ENCODE data around the gene ANKRD12. TPM values are rescaled to one million over a fixed set of nuclear protein-coding genes. Genes with fewer than 3 reads are reported as not detected.

Gene ANKRD12
- total and polyA plus RNA-seq, 4 donors: 10.2 to 108 (median 50.0) TPM

- Histone ChIP-seq H3K4me1 (ENCODE audit: control insufficient read depth in 5 of 5, insufficient read depth in 5 of 5, low read length in 5 of 5) (peaks cover 0 to 6% (median 0%) of the 10 kb centered on the region in 5 donors), H3K36me3 (ENCODE audit: control insufficient read depth in 4 of 4, insufficient read depth in 4 of 4, low read length in 4 of 4) (peaks cover 3 to 13% (median 8%) of the 10 kb centered on the region in 4 donors), H3K27me3 (ENCODE audit: control insufficient read depth in 3 of 3, insufficient read depth in 3 of 3, low read length in 2 of 3) (no peaks in the 10 kb centered on the region), H3K4me3 (no peak overlapping the region), H3K9ac (ENCODE audit: insufficient read depth in 1 of 2, low read length in 2 of 2) (no peak overlapping the region), H3K27ac (ENCODE audit: low read depth in 1 of 2, low read length in 1 of 2) (no peak overlapping the region), H3K9me3 (ENCODE audit: control insufficient read depth in 4 of 4, insufficient read depth in 3 of 4, low read length in 3 of 4) (no peaks in the 10 kb centered on the region)
- ATAC-seq (ENCODE audit: insufficient read depth, low FRiP score): no peak
- 85 to 94% methylated on average over 2 of the region's 2 CpGs for WGBS, 2 donors
- DNase-seq: no peak
- no peak for TF ChIP-seq CTCF (IDR thresholded peaks at IDR 0.05; ENCODE audit: control extremely low read depth, extremely low read depth)
Observed at GRCh38 chr18:9191658-9192256, 55.2 kb downstream of the ANKRD12 start.

- Histone ChIP-seq H3K4me3 (no peak overlapping the region), H3K4me1 (ENCODE audit: control insufficient read depth in 5 of 5, insufficient read depth in 5 of 5, low read length in 5 of 5) (peaks cover 0 to 6% (median 0%) of the 10 kb centered on the region in 5 donors), H3K9ac (ENCODE audit: insufficient read depth in 1 of 2, low read length in 2 of 2) (no peak overlapping the region), H3K9me3 (ENCODE audit: control insufficient read depth in 4 of 4, insufficient read depth in 3 of 4, low read length in 3 of 4) (no peaks in the 10 kb centered on the region), H3K27me3 (ENCODE audit: control insufficient read depth in 3 of 3, insufficient read depth in 3 of 3, low read length in 2 of 3) (no peaks in the 10 kb centered on the region), H3K36me3 (ENCODE audit: control insufficient read depth in 4 of 4, insufficient read depth in 4 of 4, low read length in 4 of 4) (peaks cover 3 to 13% (median 7%) of the 10 kb centered on the region in 4 donors), H3K27ac (ENCODE audit: low read depth in 1 of 2, low read length in 1 of 2) (no peak overlapping the region)
- 96 to 100% methylated on average over 2 of the region's 2 CpGs for WGBS, 2 donors
- DNase-seq: no peak
- no peak for ATAC-seq (ENCODE audit: insufficient read depth, low FRiP score)
- TF ChIP-seq CTCF (IDR thresholded peaks at IDR 0.05; ENCODE audit: control extremely low read depth, extremely low read depth): no peak
Observed at GRCh38 chr18:9193031-9193430, 56.5 kb downstream of the ANKRD12 start.

- no peak overlapping the region for H3K4me3 ChIP-seq
- H3K9me3 ChIP-seq (ENCODE audit: control insufficient read depth in 4 of 4, insufficient read depth in 3 of 4, low read length in 3 of 4): no peaks in the 10 kb centered on the region
- DNase-seq: no peak
- no peak overlapping the region for H3K27ac ChIP-seq (ENCODE audit: low read depth in 1 of 2, low read length in 1 of 2)
- H3K36me3 ChIP-seq (ENCODE audit: control insufficient read depth in 4 of 4, insufficient read depth in 4 of 4, low read length in 4 of 4): peaks cover 0 to 5% (median 2%) of the 10 kb centered on the region in 4 donors
- peaks cover 0 to 7% (median 5%) of the 10 kb centered on the region in 5 donors for H3K4me1 ChIP-seq (ENCODE audit: control insufficient read depth in 5 of 5, insufficient read depth in 5 of 5, low read length in 5 of 5)
- H3K27me3 ChIP-seq (ENCODE audit: control insufficient read depth in 3 of 3, insufficient read depth in 3 of 3, low read length in 2 of 3): no peaks in the 10 kb centered on the region
- 75 to 91% methylated on average over 4 of the region's 4 CpGs for WGBS, 2 donors
- H3K9ac ChIP-seq (ENCODE audit: insufficient read depth in 1 of 2, low read length in 2 of 2): no peak overlapping the region
- TF ChIP-seq CTCF (IDR thresholded peaks at IDR 0.05; ENCODE audit: control extremely low read depth, extremely low read depth): no peak
- ATAC-seq (ENCODE audit: insufficient read depth, low FRiP score): no peak
Observed at GRCh38 chr18:9196568-9196967, 60.0 kb downstream of the ANKRD12 start.

GRCh38 chr18:9199681-9200080 lies 63.1 kb downstream of the ANKRD12 start:
- Histone ChIP-seq H3K36me3 (ENCODE audit: control insufficient read depth in 4 of 4, insufficient read depth in 4 of 4, low read length in 4 of 4) (peaks cover 0 to 7% (median 3%) of the 10 kb centered on the region in 4 donors), H3K27ac (ENCODE audit: low read depth in 1 of 2, low read length in 1 of 2) (no peak overlapping the region), H3K4me3 (no peak overlapping the region), H3K4me1 (ENCODE audit: control insufficient read depth in 5 of 5, insufficient read depth in 5 of 5, low read length in 5 of 5) (peaks cover 0 to 7% (median 3%) of the 10 kb centered on the region in 5 donors), H3K9ac (ENCODE audit: insufficient read depth in 1 of 2, low read length in 2 of 2) (no peak overlapping the region), H3K9me3 (ENCODE audit: control insufficient read depth in 4 of 4, insufficient read depth in 3 of 4, low read length in 3 of 4) (no peaks in the 10 kb centered on the region), H3K27me3 (ENCODE audit: control insufficient read depth in 3 of 3, insufficient read depth in 3 of 3, low read length in 2 of 3) (no peaks in the 10 kb centered on the region)
- peak in 1 of 3 donors; percentile 14 for DNase-seq
- no peak for ATAC-seq (ENCODE audit: insufficient read depth, low FRiP score)
- TF ChIP-seq CTCF (IDR thresholded peaks at IDR 0.05; ENCODE audit: control extremely low read depth, extremely low read depth): no peak
